ENCODE measurements around the gene ARL15. TPM values are rescaled to one million over a fixed set of nuclear protein-coding genes. Genes with fewer than 3 reads are reported as not detected.

Gene ARL15
- total and polyA plus RNA-seq, 2 donors (not counting 3 experiments of a cell fraction or from before 2014, with no cell fraction given): 11.9 to 24.4 TPM

- no peak overlapping the region for H3K4me2 ChIP-seq (ENCODE audit: insufficient read depth, low read length)
- H3K9me1 ChIP-seq (replicated peaks; ENCODE audit: control insufficient read depth, extremely low read depth, insufficient read depth, low read length): no peaks in the 10 kb centered on the region
- H3K4me1 ChIP-seq (ENCODE audit: control insufficient read depth, extremely low read depth, insufficient read depth, low read length): no peaks in the 10 kb centered on the region
- ChIA-PET CTCF (interaction anchor here (1.1 kb wide), 1 partner anchor 58 kb away, joined by 3 read pairs; no protein-coding TSS in a partner anchor), POLR2A (interaction anchor here (3.7 kb wide), 1 partner anchor 8 kb away, joined by 18 read pairs; the partner anchor contains the start of gene ARL15)
- no peaks in the 10 kb centered on the region for H3K27me3 ChIP-seq (ENCODE audit: control insufficient read depth in 2 of 2, insufficient read depth in 2 of 2, low read length in 2 of 2)
- no peak for DNase-seq (ENCODE audit: low read depth, low spot score)
- peaks cover under 1% of the 10 kb centered on the region for H3K79me2 ChIP-seq (ENCODE audit: control insufficient read depth, insufficient read depth, low read length)
- no peaks in the 10 kb centered on the region for H4K20me1 ChIP-seq (replicated peaks; ENCODE audit: control insufficient read depth, extremely low read depth, insufficient read depth, low read length)
- dilution Hi-C loops (cut with MboI; ENCODE audit: extremely low pct_ligation_motif_present, low sequenced_read_pairs): no loop called here
- intact Hi-C loops (cut with micrococcal nuclease): no loop called here
- FAIRE-seq: no peak
- no peaks in the 10 kb centered on the region for H3K36me3 ChIP-seq (ENCODE audit: control insufficient read depth in 2 of 2, extremely low read depth in 1 of 2, insufficient read depth in 2 of 2, low read length in 2 of 2)
- no TSS peak for BruUV-seq (replicated peaks)
- H2AFZ ChIP-seq (ENCODE audit: low read depth, low read length): no peak overlapping the region
- TF ChIP-seq POLR2AphosphoS5 (IDR thresholded peaks at IDR 0.05; ENCODE audit: insufficient read depth, low read depth, low read length) (no peak), POLR2A (IDR thresholded peaks at IDR 0.05; ENCODE audit: low read depth, low read length) (no peak), MYC (IDR thresholded peaks at IDR 0.05; ENCODE audit: low read depth, low read length) (no peak), FOS (IDR thresholded peaks at IDR 0.05; ENCODE audit: borderline replicate concordance, insufficient read depth, low read length) (no peak), CTCF (IDR thresholded peaks at IDR 0.05; ENCODE audit: extremely low read depth in 1 of 2, insufficient read depth in 1 of 2, low read depth in 1 of 2, low read length in 2 of 2) (no peak), EZH2 (IDR thresholded peaks at IDR 0.05; ENCODE audit: borderline replicate concordance, low read depth, low read length, severe bottlenecking) (no peak), MAX (IDR thresholded peaks at IDR 0.05; ENCODE audit: insufficient read depth, insufficient read length) (no peak), GATA2 (IDR thresholded peaks at IDR 0.05; ENCODE audit: insufficient read depth, insufficient read length, low read depth, low read length) (no peak)
- no peak overlapping the region for H3K4me3 ChIP-seq (replicated peaks in 1 of 3; ENCODE audit: insufficient read depth in 1 of 3, low read depth in 1 of 3, low read length in 3 of 3)
- H3K9me3 ChIP-seq (replicated peaks; ENCODE audit: control insufficient read depth, insufficient read depth, low read length): no peaks in the 10 kb centered on the region
- no peak overlapping the region for H3K9ac ChIP-seq (replicated peaks; ENCODE audit: extremely low read depth, insufficient read depth, low read length)
- no peak overlapping the region for H3K27ac ChIP-seq (ENCODE audit: insufficient read depth, low read depth, low read length)
Measured at GRCh38 chr5:54301849-54302248, 8.5 kb downstream of the ARL15 start.

Measured in endothelial cell of umbilical vein (primary cell).